Fibroblast of skin of right biceps (primary cell): Measurements from ENCODE around the gene CRACDL.
"Not testable (repeated sequence)": the region's sequence is repeated elsewhere in the genome, so short reads cannot be mapped to it uniquely, and the experiment has no call there.

ENCODE experiments used
- DNase-seq: peaks from one replicate; pipeline ENCODE4 v3.0.0-alpha.2; 2013

Gene CRACDL

GRCh38 chr2:98881153-98881650 lies 54.8 kb downstream of the CRACDL start:
- no peak for DNase-seq

- DNase-seq: no peak
Observed at GRCh38 chr2:98880266-98881152, 55.5 kb downstream of the CRACDL start.

GRCh38 chr2:98877658-98878057 lies 58.4 kb downstream of the CRACDL start:
- DNase-seq: not testable (repeated sequence)

- no peak for DNase-seq
Observed at GRCh38 chr2:98876741-98877140, 59.3 kb downstream of the CRACDL start.

- no peak for DNase-seq
Observed at GRCh38 chr2:98875746-98876145, 60.3 kb downstream of the CRACDL start.

GRCh38 chr2:98875081-98875728 lies 60.8 kb downstream of the CRACDL start:
- no peak for DNase-seq

- DNase-seq: no peak
Observed at GRCh38 chr2:98874186-98874689, 61.8 kb downstream of the CRACDL start.

GRCh38 chr2:98872526-98872925 lies 63.5 kb downstream of the CRACDL start:
- no peak for DNase-seq

- no peak for DNase-seq
Observed at GRCh38 chr2:98871506-98871905, 64.5 kb downstream of the CRACDL start.

- no peak for DNase-seq
Observed at GRCh38 chr2:98870516-98871158, 65.4 kb downstream of the CRACDL start.

- no peak for DNase-seq
Observed at GRCh38 chr2:98869870-98870269, 66.2 kb downstream of the CRACDL start.

GRCh38 chr2:98869272-98869641 lies 66.8 kb downstream of the CRACDL start:
- DNase-seq: no peak

GRCh38 chr2:98868548-98869271 lies 67.3 kb downstream of the CRACDL start:
- no peak for DNase-seq

- peak; percentile 54 for DNase-seq
Observed at GRCh38 chr2:98867539-98868309, 68.3 kb downstream of the CRACDL start.

GRCh38 chr2:98866033-98866432 lies 70.0 kb downstream of the CRACDL start:
- DNase-seq: no peak

- no peak for DNase-seq
Observed at GRCh38 chr2:98861601-98862000, 74.4 kb downstream of the CRACDL start.

GRCh38 chr2:98859323-98859722 lies 76.7 kb downstream of the CRACDL start:
- no peak for DNase-seq

GRCh38 chr2:98857001-98857400 lies 79.0 kb downstream of the CRACDL start:
- no peak for DNase-seq

GRCh38 chr2:98854682-98855081 lies 81.3 kb downstream of the CRACDL start:
- no peak for DNase-seq

GRCh38 chr2:98852932-98853331 lies 83.1 kb downstream of the CRACDL start:
- DNase-seq: no peak

GRCh38 chr2:98850074-98850473 lies 86.0 kb downstream of the CRACDL start:
- no peak for DNase-seq

- no peak for DNase-seq
Observed at GRCh38 chr2:98849113-98849512, 86.9 kb downstream of the CRACDL start.
